NB4 (cell line): Measurements from ENCODE around the gene PRC1.

Experiments
- DNase-seq: peaks from one replicate; pipeline ENCODE4 v3.0.0; 2010; ENCODE audit warnings: low read depth
- H3K4me3 ChIP-seq: one replicate; pipeline ENCODE4 v1.5.1; 2011; ENCODE audit warnings: mild to moderate bottlenecking, low read depth, low read length, moderate library complexity
- CTCF ChIP-seq: IDR thresholded peaks from one replicate; pipeline ENCODE4 v1.5.1; 2012; ENCODE audit warnings: low read depth, low read length
- MAX ChIP-seq: IDR thresholded peaks from 2 replicates; pipeline ENCODE4 v1.6.1; 2011; ENCODE audit warnings: low read depth, low read length
- MYC ChIP-seq: IDR thresholded peaks from 2 replicates; pipeline ENCODE4 v1.6.1; 2011; ENCODE audit warnings: low read depth, low read length
- POLR2A ChIP-seq: IDR thresholded peaks from 2 replicates; pipeline ENCODE4 v1.6.1; 2011; ENCODE audit warnings: mild to moderate bottlenecking; ENCODE audit not compliant: insufficient read length; ENCODE audit errors: extremely low read depth

PRC1 gene

GRCh38 chr15:90942354-90943120 lies 51.8 kb downstream of the PRC1 start:
- no peak for TF ChIP-seq POLR2A
- no peak for TF ChIP-seq CTCF
- no peak for TF ChIP-seq MYC
- no peak for TF ChIP-seq MAX
- no peak overlapping the region for H3K4me3 ChIP-seq
- no peak for DNase-seq

- no peak for TF ChIP-seq MYC
- TF ChIP-seq CTCF = no peak
- no peak for TF ChIP-seq POLR2A
- no peak for TF ChIP-seq MAX
- no peak for DNase-seq
- H3K4me3 ChIP-seq = no peak overlapping the region
These were observed 53.3 kb downstream of the PRC1 start for GRCh38 chr15:90941038-90941437.

- DNase-seq = no peak
- no peak for TF ChIP-seq CTCF
- no peak overlapping the region for H3K4me3 ChIP-seq
These were observed 54.6 kb downstream of the PRC1 start for GRCh38 chr15:90939756-90940155.

- TF ChIP-seq MYC (no peak), MAX (no peak), POLR2A (no peak), CTCF (no peak)
- DNase-seq = no peak
- H3K4me3 ChIP-seq = no peak overlapping the region
These were observed 56.1 kb downstream of the PRC1 start for GRCh38 chr15:90938261-90938660.

GRCh38 chr15:90936823-90937222 lies 57.5 kb downstream of the PRC1 start:
- DNase-seq = no peak
- no peak overlapping the region for H3K4me3 ChIP-seq
- TF ChIP-seq MYC (no peak), POLR2A (no peak), CTCF (no peak), MAX (no peak)
